Endodermal cell (in vitro differentiated cells): Measurements from ENCODE around the gene DLG1. TPM values are rescaled to one million over a fixed set of nuclear protein-coding genes. Genes with fewer than 3 reads are reported as not detected.

Experiments used
- DNase-seq: peaks from one replicate; pipeline ENCODE4 v3.0.0-alpha.2; 2017
- H3K27ac ChIP-seq: 2 replicates; pipeline ENCODE4 v1.5.1; 2013; ENCODE audit warnings: mild to moderate bottlenecking, low read depth, low read length, moderate library complexity
- H3K27me3 ChIP-seq: 2 replicates; pipeline ENCODE4 v1.6.1; 2013; ENCODE audit warnings: mild to moderate bottlenecking, low read length, moderate library complexity; ENCODE audit not compliant: insufficient read depth, control insufficient read depth, poor library complexity, severe bottlenecking
- H3K36me3 ChIP-seq: 2 replicates; pipeline ENCODE4 v1.7.0; 2013; ENCODE audit warnings: mild to moderate bottlenecking, low read length, moderate library complexity; ENCODE audit not compliant: control insufficient read depth, insufficient read depth
- H3K4me1 ChIP-seq: one replicate; pipeline ENCODE4 v1.7.0; 2013; ENCODE audit warnings: low read length; ENCODE audit not compliant: control insufficient read depth, insufficient read depth
- H3K4me3 ChIP-seq: 2 replicates; pipeline ENCODE4 v1.5.1; 2013; ENCODE audit warnings: mild to moderate bottlenecking, low read length, moderate library complexity
- H3K9ac ChIP-seq: 2 replicates; pipeline ENCODE4 v1.6.1; 2013; ENCODE audit warnings: mild to moderate bottlenecking, low read length, moderate library complexity; ENCODE audit not compliant: poor library complexity, severe bottlenecking; ENCODE audit errors: extremely low read depth
- H3K9me3 ChIP-seq: 2 replicates; pipeline ENCODE4 v1.6.1; 2013; ENCODE audit warnings: mild to moderate bottlenecking, low read length, moderate library complexity; ENCODE audit not compliant: control insufficient read depth
- H3K27ac Mint-ChIP-seq: 2 replicates; pipeline ENCODE4 v1.8.0; 2020; ENCODE audit warnings: mixed read lengths
- H3K27me3 Mint-ChIP-seq: 2 replicates; pipeline ENCODE4 v1.8.0; 2021; ENCODE audit warnings: mild to moderate bottlenecking, mixed read lengths; ENCODE audit not compliant: insufficient read depth
- H3K36me3 Mint-ChIP-seq: 2 replicates; pipeline ENCODE4 v1.8.0; 2020; ENCODE audit warnings: low read depth, mixed read lengths
- H3K4me1 Mint-ChIP-seq: 2 replicates; pipeline ENCODE4 v1.8.0; 2020; ENCODE audit warnings: mixed read lengths
- H3K4me3 Mint-ChIP-seq: 2 replicates; pipeline ENCODE4 v1.8.0; 2020; ENCODE audit warnings: mild to moderate bottlenecking, moderate library complexity, mixed read lengths
- H3K9me3 Mint-ChIP-seq: 2 replicates; pipeline ENCODE4 v1.8.0; 2020; ENCODE audit warnings: mild to moderate bottlenecking, mixed read lengths
- CTCF ChIP-seq: fragments of 200-600 bp; sonication (generic); conservative IDR thresholded peaks from 2 replicates; pipeline ENCODE4 v1.5.0; 2021; ENCODE audit warnings: antibody characterized with exemption, mild to moderate bottlenecking
- WGBS, 2 experiments: methylation state at CpG; one replicate each; pipeline versions ENCODE4 v1.1.5 to v1.1.7; 2013; ENCODE audit warnings: missing lambda C conversion rate in 2 of 2, mixed read lengths in 1 of 2; ENCODE audit not compliant: insufficient coverage in 1 of 2, insufficient read length in 1 of 2; 5-methylcytosine and 5-hydroxymethylcytosine counted together
- total RNA-seq, 2 donors: library from RNA; stranded (reverse); fragmentation: NEBNext Ultra II Directional in 1 of 2; extraction: Animal tissue kit (Norgen Biotek cat#: 25700) in 1 of 2; gene quantifications; 2 replicates in 1 of 2; 3 replicates in 1 of 2; pipeline ENCODE4 v1.2.1, GENCODE V29; 2021

The DLG1 gene
- total RNA-seq, 2 donors from 2014 or later, result 78.7 to 96.9 TPM

DNA sequence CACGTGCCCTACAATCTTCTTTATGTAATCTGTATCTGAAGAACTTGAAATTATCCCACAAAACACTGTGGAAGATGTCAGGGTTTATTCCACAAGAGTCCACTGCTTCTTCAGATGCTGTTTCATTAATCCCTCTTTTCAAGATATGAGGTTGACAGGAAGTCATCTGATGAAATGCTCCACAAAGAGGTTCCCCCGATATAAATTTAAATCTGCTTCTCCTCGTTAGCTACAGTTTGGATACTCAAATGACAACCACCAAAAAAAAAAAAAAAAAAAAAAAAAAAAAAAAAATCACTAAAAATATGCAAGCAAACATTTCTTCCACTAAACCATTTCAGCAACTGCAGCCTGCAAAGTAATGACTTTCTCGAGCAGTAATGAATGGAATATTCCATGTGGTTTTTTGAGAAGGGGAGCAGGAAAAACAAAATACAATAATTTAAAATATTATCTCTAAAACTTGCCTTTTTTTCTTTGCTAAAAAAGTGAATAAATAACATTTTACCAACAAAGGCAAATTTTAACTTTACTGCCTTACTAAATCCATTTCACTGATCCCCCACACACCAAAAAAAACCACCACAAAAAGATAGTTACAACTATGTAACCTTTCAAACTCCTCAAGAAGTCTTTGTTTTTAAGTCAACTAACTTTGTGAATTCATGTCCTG is 37.8 kb downstream of the DLG1 start:
- WGBS, 2 experiments, result 97 to 100% methylated on average over 1 to 4 of the region's 4 CpGs
- no peak overlapping the region for H3K4me3 ChIP-seq
- Mint-ChIP-seq H3K4me1 (peaks cover 33% of the 10 kb centered on the region), H3K27ac (no peak overlapping the region), H3K9me3 (no peaks in the 10 kb centered on the region), H3K36me3 (peaks cover 15% of the 10 kb centered on the region), H3K27me3 (no peaks in the 10 kb centered on the region), H3K4me3 (no peak overlapping the region)
- peaks cover 17% of the 10 kb centered on the region for H3K36me3 ChIP-seq
- H3K9me3 ChIP-seq, result no peaks in the 10 kb centered on the region
- TF ChIP-seq CTCF, result no peak
- no peak overlapping the region for H3K27ac ChIP-seq
- H3K27me3 ChIP-seq, result no peaks in the 10 kb centered on the region
- no peak for DNase-seq
- H3K4me1 ChIP-seq, result no peaks in the 10 kb centered on the region
- no peak overlapping the region for H3K9ac ChIP-seq

DNA sequence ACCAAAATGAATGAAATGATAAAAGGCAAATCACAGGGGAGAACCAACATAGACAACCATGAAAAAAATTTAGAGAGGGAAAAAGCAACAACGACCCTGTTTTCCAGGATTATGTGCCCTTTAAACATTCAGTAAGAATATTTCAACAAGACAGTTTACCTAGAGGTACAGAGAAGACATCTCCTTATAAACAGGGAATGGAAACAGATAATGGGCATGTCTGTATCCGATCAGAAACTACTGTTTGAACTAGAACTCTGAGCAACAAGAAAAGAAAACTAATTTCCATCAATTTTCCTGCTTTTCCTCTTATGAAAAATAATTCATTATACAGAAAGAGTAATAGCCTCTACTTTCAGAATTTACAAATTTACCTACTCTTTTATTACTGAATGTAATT is 39.3 kb downstream of the DLG1 start:
- no peaks in the 10 kb centered on the region for H3K4me1 ChIP-seq
- peaks cover 21% of the 10 kb centered on the region for H3K36me3 ChIP-seq
- H3K36me3 Mint-ChIP-seq, result peaks cover 11% of the 10 kb centered on the region
- H3K27ac Mint-ChIP-seq, result no peak overlapping the region
- H3K4me3 Mint-ChIP-seq, result no peak overlapping the region
- DNase-seq, result no peak
- no peaks in the 10 kb centered on the region for H3K27me3 ChIP-seq
- peaks cover 36% of the 10 kb centered on the region for H3K4me1 Mint-ChIP-seq
- TF ChIP-seq CTCF, result no peak
- no peak overlapping the region for H3K27ac ChIP-seq
- 60 to 71% methylated on average over 1 to 2 of the region's 2 CpGs for WGBS, 2 experiments
- no peaks in the 10 kb centered on the region for H3K9me3 Mint-ChIP-seq
- H3K9ac ChIP-seq, result no peak overlapping the region
- no peaks in the 10 kb centered on the region for H3K27me3 Mint-ChIP-seq
- H3K9me3 ChIP-seq, result no peaks in the 10 kb centered on the region
- no peak overlapping the region for H3K4me3 ChIP-seq

GRCh38 chr3:197258168-197258755 is 40.1 kb downstream of the DLG1 start:
- H3K27me3 Mint-ChIP-seq, result no peaks in the 10 kb centered on the region
- TF ChIP-seq CTCF, result no peak
- peaks cover 38% of the 10 kb centered on the region for H3K4me1 Mint-ChIP-seq
- H3K27ac Mint-ChIP-seq, result no peak overlapping the region
- WGBS, 2 experiments, result 81% methylated on average over 4 of the region's 6 CpGs; no CpG with 5 or more reads in 1 of the 2 experiments
- H3K36me3 Mint-ChIP-seq, result peaks cover 9% of the 10 kb centered on the region
- Histone ChIP-seq H3K4me3 (no peak overlapping the region), H3K36me3 (peaks cover 22% of the 10 kb centered on the region), H3K27me3 (no peaks in the 10 kb centered on the region), H3K9ac (no peak overlapping the region), H3K9me3 (no peaks in the 10 kb centered on the region), H3K4me1 (no peaks in the 10 kb centered on the region), H3K27ac (no peak overlapping the region)
- no peaks in the 10 kb centered on the region for H3K9me3 Mint-ChIP-seq
- no peak for DNase-seq
- no peak overlapping the region for H3K4me3 Mint-ChIP-seq
